Stimulated activated CD4-positive, alpha-beta T cell treated with anti-CD3 and anti-CD28 coated beads, TNF-alpha, amount 100 ng/mL, for 1 hour (primary cell): ENCODE data around the gene VAMP8.
"Not testable (repeated sequence)": the region's sequence is repeated elsewhere in the genome, so short reads cannot be mapped to it uniquely, and the experiment has no call there.

ENCODE experiments used
- DNase-seq, 3 donors: peaks; one replicate each; pipeline ENCODE4 v3.0.0-alpha.2; 2020; ENCODE audit warnings: low read depth in 3 of 3, low spot score in 1 of 3

The VAMP8 gene

GRCh38 chr2:85615413-85615728 lies 38.0 kb downstream of the VAMP8 start:
- DNase-seq = no peak

DNA sequence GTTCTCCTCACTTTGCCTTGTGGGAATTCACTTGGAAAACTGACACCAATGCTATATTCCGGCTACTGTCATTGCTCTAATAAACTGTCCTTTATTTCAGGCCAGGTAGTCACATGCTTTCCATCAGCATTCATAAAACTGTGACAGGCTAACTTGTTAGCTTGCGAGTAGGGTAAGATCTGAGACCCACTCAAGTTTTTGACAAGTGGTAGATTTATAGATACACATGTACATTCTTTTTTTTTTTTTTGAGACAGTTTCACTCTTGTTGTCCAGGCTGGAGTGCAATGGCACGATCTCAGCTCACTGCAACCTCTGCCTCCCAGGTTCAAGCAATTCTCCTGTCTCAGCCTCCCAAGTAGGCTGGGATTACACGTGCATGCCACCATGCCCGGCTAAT lies 40.3 kb downstream of the VAMP8 start:
- DNase-seq = not testable (repeated sequence)

DNA sequence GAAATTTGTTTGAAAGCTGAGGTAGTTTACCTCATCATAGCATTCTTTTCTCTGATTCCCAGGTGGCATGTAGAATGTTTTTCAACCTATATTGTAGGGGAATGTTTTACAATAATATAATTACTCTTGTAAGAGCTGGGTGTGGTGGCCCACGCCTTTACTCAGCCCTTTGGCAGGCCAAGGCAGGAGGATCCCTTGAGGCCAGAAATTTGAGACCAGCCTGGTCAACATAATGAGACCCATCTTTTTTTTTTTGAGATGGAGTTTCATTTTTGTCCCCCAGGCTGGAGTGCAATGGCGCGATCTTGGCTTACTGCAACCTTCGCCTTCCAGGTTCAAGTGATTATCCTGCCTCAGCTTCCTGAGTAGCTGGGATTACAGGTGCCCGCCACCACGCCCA lies 42.2 kb downstream of the VAMP8 start:
- no peak for DNase-seq

- no peak for DNase-seq
Observed at GRCh38 chr2:85621338-85621737, 44.0 kb downstream of the VAMP8 start.

GRCh38 chr2:85623991-85624390 lies 46.6 kb downstream of the VAMP8 start:
- DNase-seq = no peak

DNA sequence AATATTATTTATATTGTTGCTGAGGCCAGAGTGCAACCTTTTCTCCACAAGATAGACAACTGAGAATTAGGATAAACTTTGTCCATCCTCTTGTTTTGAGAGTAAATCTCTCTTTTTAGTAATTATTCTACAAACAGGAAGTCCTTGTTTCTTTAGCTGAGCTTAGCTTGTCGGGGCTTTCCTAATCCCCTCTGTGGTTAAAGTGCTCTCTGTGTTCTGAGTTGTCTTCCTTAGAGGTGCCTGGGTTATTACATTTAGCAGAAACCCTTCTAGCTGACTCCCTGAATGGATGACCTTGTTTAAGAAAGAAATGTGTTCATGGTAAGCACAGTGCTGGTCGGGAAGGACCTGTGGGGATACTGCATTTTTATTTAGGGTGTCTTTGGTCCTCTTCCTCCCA lies 51.3 kb downstream of the VAMP8 start:
- no peak for DNase-seq

DNA sequence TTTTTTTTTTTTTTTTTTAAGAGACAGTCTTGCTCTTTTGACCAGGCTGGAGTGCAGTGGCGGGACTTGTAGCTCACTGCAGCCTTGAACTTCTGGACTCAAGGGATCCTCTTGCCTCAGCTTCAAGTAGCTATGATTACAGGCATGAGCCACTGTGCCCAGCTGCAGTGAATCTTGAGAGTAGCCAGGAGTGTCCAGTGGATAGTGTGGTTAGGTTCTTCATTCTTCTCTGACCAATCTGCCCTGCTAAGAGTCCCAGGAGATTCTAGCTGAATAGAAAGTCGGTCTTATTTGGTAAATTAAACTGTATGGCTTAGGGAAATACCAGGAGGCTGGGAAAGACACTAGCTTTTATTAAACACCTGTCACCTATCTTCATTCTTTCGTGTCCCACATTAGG lies 53.9 kb downstream of the VAMP8 start:
- DNase-seq = no peak
